Umbilical cord (tissue), 2 donors: ENCODE measurements around the gene CS. TPM values are rescaled to one million over a fixed set of nuclear protein-coding genes. Genes with fewer than 3 reads are reported as not detected.

ENCODE experiments used
- DNase-seq: peaks from one replicate; pipeline ENCODE4 v3.0.0-alpha.2; 2015; ENCODE audit warnings: low spot score
- total RNA-seq: library from RNA; depleted of rRNA; stranded (reverse); fragments of >200 nt; gene quantifications from one replicate; pipeline ENCODE4 v1.2.3, GENCODE V29; 2014; ENCODE audit warnings: low replicate concordance; ENCODE audit not compliant: insufficient read depth

The CS gene
- total RNA-seq, 1 donor from 2014 or later, result 35.2 TPM

- DNase-seq, result no peak
These were observed 52.2 kb downstream of the CS start for GRCh38 chr12:56247923-56248322.

GRCh38 chr12:56244494-56244893 is 55.6 kb downstream of the CS start:
- DNase-seq, result no peak

GRCh38 chr12:56243731-56244181 is 56.4 kb downstream of the CS start:
- DNase-seq, result no peak

- no peak for DNase-seq
These were observed 57.1 kb downstream of the CS start for GRCh38 chr12:56242986-56243385.

- no peak for DNase-seq
These were observed 58.5 kb downstream of the CS start for GRCh38 chr12:56241424-56242303.

GRCh38 chr12:56237552-56237951 is 62.6 kb downstream of the CS start:
- DNase-seq, result no peak

GRCh38 chr12:56236985-56237384 is 63.1 kb downstream of the CS start:
- no peak for DNase-seq

- no peak for DNase-seq
These were observed 64.0 kb downstream of the CS start for GRCh38 chr12:56236091-56236490.

GRCh38 chr12:56234746-56235436 is 65.2 kb downstream of the CS start:
- DNase-seq, result no peak

GRCh38 chr12:56231184-56231582 is 68.9 kb downstream of the CS start:
- DNase-seq, result no peak

GRCh38 chr12:56230432-56231183 is 69.5 kb downstream of the CS start:
- DNase-seq, result no peak

- no peak for DNase-seq
These were observed 70.2 kb downstream of the CS start, which contains the start of gene SLC39A5 for GRCh38 chr12:56229916-56230431. SLC39A5 (plus strand) TSS chr12:56230051; CDS start chr12:56231275, 1,224 bp downstream.

- DNase-seq, result no peak
These were observed 71.0 kb downstream of the CS start for GRCh38 chr12:56229082-56229481.

GRCh38 chr12:56224954-56225353 is 75.2 kb downstream of the CS start:
- DNase-seq, result no peak

GRCh38 chr12:56224102-56224701 is 75.9 kb downstream of the CS start, which contains the start of gene NABP2:
NABP2 (plus strand) TSS chr12:56224342; CDS start chr12:56224857, 515 bp downstream.
- DNase-seq, result peak; percentile 99

GRCh38 chr12:56223571-56224101 is 76.5 kb downstream of the CS start:
- no peak for DNase-seq

- DNase-seq, result no peak
These were observed 77.6 kb downstream of the CS start for GRCh38 chr12:56222531-56222895.

GRCh38 chr12:56221757-56222530 is 78.2 kb downstream of the CS start, which contains the start of gene RNF41:
RNF41 (minus strand) TSS chr12:56221922; CDS start chr12:56214047, 7,875 bp downstream.
- peak; percentile 99 for DNase-seq
